HEK293 (cell line): ENCODE measurements around the gene CDH3.

ENCODE experiments used
- BCL11B ChIP-seq: fragments of 450-650 bp; formaldehyde crosslinking; IDR thresholded peaks from 2 replicates; pipeline ENCODE4 v1.5.1; 2016; ENCODE audit warnings: low read depth, missing biosample characterization, missing genetic modification characterization
- GLIS1 ChIP-seq: fragments of 450-650 bp; formaldehyde crosslinking; IDR thresholded peaks from 2 replicates; pipeline ENCODE4 v1.5.1; 2016; ENCODE audit warnings: missing biosample characterization, missing genetic modification characterization
- KLF1 ChIP-seq: fragments of 450-650 bp; formaldehyde crosslinking; IDR thresholded peaks from 2 replicates; pipeline ENCODE4 v1.5.1; 2016; ENCODE audit warnings: missing biosample characterization, missing genetic modification characterization
- MEIS1 ChIP-seq: sonication (generic); formaldehyde crosslinking; IDR thresholded peaks from 2 replicates; pipeline ENCODE4 v1.8.1; 2022; ENCODE audit warnings: missing genetic modification reagents, mild to moderate bottlenecking, borderline replicate concordance
- MZF1 ChIP-seq: fragments of 450-650 bp; formaldehyde crosslinking; IDR thresholded peaks from 2 replicates; pipeline ENCODE4 v1.5.1; 2017; ENCODE audit warnings: missing biosample characterization, missing genetic modification characterization, borderline replicate concordance
- OVOL3 ChIP-seq: fragments of 450-650 bp; formaldehyde crosslinking; IDR thresholded peaks from 2 replicates; pipeline ENCODE4 v1.5.1; 2016; ENCODE audit warnings: missing biosample characterization, missing genetic modification characterization
- PATZ1 ChIP-seq: fragments of 450-650 bp; formaldehyde crosslinking; IDR thresholded peaks from 2 replicates; pipeline ENCODE4 v1.5.1; 2016; ENCODE audit warnings: missing biosample characterization, missing genetic modification characterization
- SP2 ChIP-seq: fragments of 450-650 bp; formaldehyde crosslinking; IDR thresholded peaks from 2 replicates; pipeline ENCODE4 v1.5.1; 2016; ENCODE audit warnings: missing biosample characterization, missing genetic modification characterization
- ZBTB11 ChIP-seq: fragments of 450-650 bp; formaldehyde crosslinking; conservative IDR thresholded peaks from 2 replicates; pipeline ENCODE4 v1.5.1; 2016; ENCODE audit warnings: low read depth, missing biosample characterization, missing genetic modification characterization
- ZBTB48 ChIP-seq: fragments of 450-650 bp; formaldehyde crosslinking; IDR thresholded peaks from 2 replicates; pipeline ENCODE4 v1.5.1; 2016; ENCODE audit warnings: missing biosample characterization, missing genetic modification characterization
- ZFHX2 ChIP-seq: fragments of 450-650 bp; formaldehyde crosslinking; conservative IDR thresholded peaks from 2 replicates; pipeline ENCODE4 v1.5.1; 2016; ENCODE audit warnings: missing biosample characterization, missing genetic modification characterization
- ZNF10 ChIP-seq: fragments of 450-650 bp; formaldehyde crosslinking; IDR thresholded peaks from 2 replicates; pipeline ENCODE4 v1.5.1; 2017; ENCODE audit warnings: missing biosample characterization, missing genetic modification characterization
- ZNF148 ChIP-seq: fragments of 450-650 bp; formaldehyde crosslinking; IDR thresholded peaks from 2 replicates; pipeline ENCODE4 v1.5.0; 2017; ENCODE audit warnings: missing biosample characterization, missing genetic modification characterization, borderline replicate concordance
- ZNF169 ChIP-seq: fragments of 450-650 bp; formaldehyde crosslinking; IDR thresholded peaks from 2 replicates; pipeline ENCODE4 v1.5.1; 2016; ENCODE audit warnings: missing biosample characterization, missing genetic modification characterization
- ZNF239 ChIP-seq: fragments of 450-650 bp; formaldehyde crosslinking; IDR thresholded peaks from 2 replicates; pipeline ENCODE4 v1.5.1; 2016; ENCODE audit warnings: missing biosample characterization, missing genetic modification characterization
- ZNF24 ChIP-seq: fragments of 450-650 bp; formaldehyde crosslinking; IDR thresholded peaks from 2 replicates; pipeline ENCODE4 v1.5.1; 2016; ENCODE audit warnings: missing biosample characterization, missing genetic modification characterization
- ZNF274 ChIP-seq, 2 experiments: fragments of 200-500 bp in 1 of 2; fragments of 450-650 bp in 1 of 2; sonication (Bioruptor generic) in 1 of 2; formaldehyde crosslinking in 1 of 2; IDR thresholded peaks; 2 replicates each; pipeline versions ENCODE4 v1.5.1 to v1.6.1; 2014 to 2016; ENCODE audit warnings: borderline replicate concordance in 1 of 2, inconsistent platforms in 1 of 2, low read length in 1 of 2, missing biosample characterization in 1 of 2, missing genetic modification characterization in 1 of 2
- ZNF335 ChIP-seq: fragments of 450-650 bp; formaldehyde crosslinking; conservative IDR thresholded peaks from 2 replicates; pipeline ENCODE4 v1.5.1; 2016; ENCODE audit warnings: missing biosample characterization, missing genetic modification characterization
- ZNF48 ChIP-seq: fragments of 450-650 bp; formaldehyde crosslinking; IDR thresholded peaks from 2 replicates; pipeline ENCODE4 v1.5.1; 2016; ENCODE audit warnings: missing biosample characterization, missing genetic modification characterization
- ZNF521 ChIP-seq: fragments of 450-650 bp; formaldehyde crosslinking; IDR thresholded peaks from 2 replicates; pipeline ENCODE4 v1.5.1; 2017; ENCODE audit warnings: missing biosample characterization, mild to moderate bottlenecking, missing genetic modification characterization
- ZNF544 ChIP-seq: fragments of 450-650 bp; formaldehyde crosslinking; IDR thresholded peaks from 2 replicates; pipeline ENCODE4 v1.5.0; 2017; ENCODE audit warnings: missing biosample characterization, missing genetic modification characterization
- ZNF548 ChIP-seq: fragments of 450-650 bp; formaldehyde crosslinking; IDR thresholded peaks from 2 replicates; pipeline ENCODE4 v1.5.1; 2016; ENCODE audit warnings: missing biosample characterization, missing genetic modification characterization
- ZNF585B ChIP-seq: fragments of 450-650 bp; formaldehyde crosslinking; IDR thresholded peaks from 2 replicates; pipeline ENCODE4 v1.5.1; 2016; ENCODE audit warnings: missing biosample characterization, missing genetic modification characterization
- ZNF660 ChIP-seq: fragments of 450-650 bp; IDR thresholded peaks from 2 replicates; pipeline ENCODE4 v1.5.1; 2018; ENCODE audit warnings: missing biosample characterization, mild to moderate bottlenecking, missing genetic modification characterization
- ZNF707 ChIP-seq: fragments of 450-650 bp; formaldehyde crosslinking; IDR thresholded peaks from 2 replicates; pipeline ENCODE4 v1.5.1; 2016; ENCODE audit warnings: missing biosample characterization, missing genetic modification characterization
- ZNF776 ChIP-seq: fragments of 450-650 bp; formaldehyde crosslinking; IDR thresholded peaks from 2 replicates; pipeline ENCODE4 v1.5.0; 2017; ENCODE audit warnings: missing biosample characterization, missing genetic modification characterization, borderline replicate concordance
- TF ChIP-seq, protein P1 (sequence below): fragments of 450-650 bp; formaldehyde crosslinking; IDR thresholded peaks from 2 replicates; pipeline ENCODE4 v1.5.1; 2016; ENCODE audit warnings: missing biosample characterization, missing genetic modification characterization

The CDH3 gene

DNA sequence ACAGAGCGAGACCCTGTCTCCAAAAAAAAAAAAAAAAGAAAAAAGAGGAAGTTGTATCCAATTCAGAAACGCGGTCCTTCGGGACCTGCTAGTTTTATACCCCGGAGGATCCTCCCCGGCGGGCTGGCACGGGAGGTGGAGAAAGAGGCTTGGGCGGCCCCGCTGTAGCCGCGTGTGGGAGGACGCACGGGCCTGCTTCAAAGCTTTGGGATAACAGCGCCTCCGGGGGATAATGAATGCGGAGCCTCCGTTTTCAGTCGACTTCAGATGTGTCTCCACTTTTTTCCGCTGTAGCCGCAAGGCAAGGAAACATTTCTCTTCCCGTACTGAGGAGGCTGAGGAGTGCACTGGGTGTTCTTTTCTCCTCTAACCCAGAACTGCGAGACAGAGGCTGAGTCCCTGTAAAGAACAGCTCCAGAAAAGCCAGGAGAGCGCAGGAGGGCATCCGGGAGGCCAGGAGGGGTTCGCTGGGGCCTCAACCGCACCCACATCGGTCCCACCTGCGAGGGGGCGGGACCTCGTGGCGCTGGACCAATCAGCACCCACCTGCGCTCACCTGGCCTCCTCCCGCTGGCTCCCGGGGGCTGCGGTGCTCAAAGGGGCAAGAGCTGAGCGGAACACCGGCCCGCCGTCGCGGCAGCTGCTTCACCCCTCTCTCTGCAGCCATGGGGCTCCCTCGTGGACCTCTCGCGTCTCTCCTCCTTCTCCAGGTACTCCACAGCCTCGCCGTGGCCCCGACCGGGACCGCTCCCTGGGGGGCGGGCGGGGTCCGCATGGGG is at the start of gene CDH3 (continued):
- 0 out of 2 replicates have a peak, but pooled peaks have one; percentile 19 for TF ChIP-seq KLF1 (tag by site-specific recombination)
- no peak for TF ChIP-seq ZNF274 (IDR thresholded peaks at IDR 0.05; ENCODE audit: low read length)
- TF ChIP-seq ZNF274 (tag by site-specific recombination; IDR thresholded peaks at IDR 0.05; ENCODE audit: borderline replicate concordance), result no peak
- no peak for TF ChIP-seq ZNF585B
- TF ChIP-seq MEIS1 (CRISPR knock-in tag), result no peak
- no peak for TF ChIP-seq ZBTB48
- peak; percentile 80 for TF ChIP-seq ZNF335
- peak; percentile 46; the same call in 1 of the 2 replicates for TF ChIP-seq PATZ1 (tag by site-specific recombination)
- no peak for TF ChIP-seq ZNF707
- TF ChIP-seq MZF1 (tag by site-specific recombination), result no peak
- peak; percentile 73 for TF ChIP-seq SP2 (tag by site-specific recombination)
- no peak for TF ChIP-seq ZNF521 (tag by site-specific recombination)
- TF ChIP-seq ZNF544 (tag by site-specific recombination), result no peak
- no peak for TF ChIP-seq OVOL3 (tag by site-specific recombination)
- no peak for TF ChIP-seq ZNF48 (tag by site-specific recombination)
- TF ChIP-seq BCL11B (tag by site-specific recombination), result no peak
- 0 out of 2 replicates have a peak, but pooled peaks have one; percentile 4 for TF ChIP-seq ZNF24 (tag by site-specific recombination)
- no peak for TF ChIP-seq ZNF169
- peak; percentile 72; the same call in 1 of the 2 replicates for TF ChIP-seq GLIS1 (tag by site-specific recombination)
- no peak for TF ChIP-seq ZNF148 (tag by site-specific recombination)
- TF ChIP-seq ZBTB11 (tag by site-specific recombination), result 0 out of 2 replicates have a peak, but pooled peaks have one; percentile 14
- no peak for TF ChIP-seq ZNF10 (tag by site-specific recombination)
- TF ChIP-seq, protein P1, sequence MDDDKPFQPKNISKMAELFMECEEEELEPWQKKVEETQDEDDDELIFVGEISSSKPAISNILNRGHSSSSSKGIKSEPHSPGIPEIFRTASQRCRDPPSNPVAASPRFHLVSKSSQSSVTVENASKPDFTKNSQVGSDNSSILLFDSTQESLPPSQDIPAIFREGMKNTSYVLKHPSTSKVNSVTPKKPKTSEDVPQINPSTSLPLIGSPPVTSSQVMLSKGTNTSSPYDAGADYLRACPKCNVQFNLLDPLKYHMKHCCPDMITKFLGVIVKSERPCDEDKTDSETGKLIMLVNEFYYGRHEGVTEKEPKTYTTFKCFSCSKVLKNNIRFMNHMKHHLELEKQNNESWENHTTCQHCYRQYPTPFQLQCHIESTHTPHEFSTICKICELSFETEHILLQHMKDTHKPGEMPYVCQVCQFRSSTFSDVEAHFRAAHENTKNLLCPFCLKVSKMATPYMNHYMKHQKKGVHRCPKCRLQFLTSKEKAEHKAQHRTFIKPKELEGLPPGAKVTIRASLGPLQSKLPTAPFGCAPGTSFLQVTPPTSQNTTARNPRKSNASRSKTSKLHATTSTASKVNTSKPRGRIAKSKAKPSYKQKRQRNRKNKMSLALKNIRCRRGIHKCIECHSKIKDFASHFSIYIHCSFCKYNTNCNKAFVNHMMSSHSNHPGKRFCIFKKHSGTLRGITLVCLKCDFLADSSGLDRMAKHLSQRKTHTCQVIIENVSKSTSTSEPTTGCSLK (tag by site-specific recombination), result no peak
- TF ChIP-seq ZNF239 (tag by site-specific recombination), result no peak
- no peak for TF ChIP-seq ZNF548
- TF ChIP-seq ZFHX2 (tag by site-specific recombination), result peak; percentile 21
- TF ChIP-seq ZNF776 (tag by site-specific recombination), result no peak
- TF ChIP-seq ZNF660 (tag by site-specific recombination), result no peak
